Body of pancreas (tissue), 4 donors: ENCODE measurements around the gene ENTR1.

Source experiments
- POLR2A ChIP-seq, 3 donors: fragments of 450-650 bp; IDR thresholded peaks; one replicate each; pipeline ENCODE4 v1.6.1; 2016; ENCODE audit warnings: antibody characterized with exemption in 3 of 3, mild to moderate bottlenecking in 2 of 3
- TF ChIP-seq, protein P1 (sequence below), 7 experiments: fragments of 450-650 bp in 4 of 7; fragments of 200-600 bp in 3 of 7; sonication (generic) in 3 of 7; IDR thresholded peaks; one replicate each; pipeline ENCODE4 v1.5.1; 2016 to 2019; ENCODE audit warnings: antibody characterized with exemption in 7 of 7

DNA sequence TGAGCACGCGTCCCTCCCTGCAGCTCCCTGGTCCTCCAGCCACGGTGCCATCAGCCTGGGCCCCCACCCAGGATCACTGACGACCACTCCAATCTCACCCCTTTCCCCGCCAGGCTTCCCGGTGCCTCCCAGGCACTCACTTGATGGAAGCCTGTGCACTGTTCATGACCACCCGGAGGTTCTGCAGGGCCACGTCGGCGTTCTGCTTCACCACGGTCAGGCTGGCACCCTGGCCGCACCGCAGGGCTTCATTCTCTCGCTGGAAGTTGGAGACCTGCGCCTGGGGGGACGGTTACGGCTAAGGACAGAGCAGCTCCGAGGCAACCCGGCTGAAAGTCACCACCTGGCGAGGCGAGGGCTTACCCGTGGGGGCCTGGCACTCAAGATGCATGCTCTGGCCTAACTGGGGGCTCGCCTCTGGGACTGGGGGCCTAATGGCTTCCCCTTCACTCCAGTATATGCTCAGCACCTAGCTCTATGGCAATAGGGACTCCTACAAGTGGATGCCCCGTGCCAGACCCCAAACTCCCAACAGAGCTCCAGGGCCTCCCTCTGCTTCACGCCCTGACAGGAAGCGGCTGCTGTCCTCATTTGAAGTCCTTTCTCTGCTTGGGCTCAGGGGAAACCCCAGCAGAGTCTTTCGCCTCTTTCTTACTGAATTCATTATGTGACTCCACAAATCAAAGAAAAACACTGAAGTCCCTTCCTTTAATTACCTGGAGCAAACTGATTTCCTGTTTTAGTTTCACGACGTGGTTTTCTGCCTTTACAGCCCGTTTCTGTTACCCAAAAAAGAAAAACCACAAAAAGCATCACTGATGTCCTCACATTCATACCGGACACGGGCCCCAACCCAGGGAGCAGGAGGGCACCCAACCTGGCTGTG lies 6.3 kb downstream of the ENTR1 start:
- TF ChIP-seq, protein P1, sequence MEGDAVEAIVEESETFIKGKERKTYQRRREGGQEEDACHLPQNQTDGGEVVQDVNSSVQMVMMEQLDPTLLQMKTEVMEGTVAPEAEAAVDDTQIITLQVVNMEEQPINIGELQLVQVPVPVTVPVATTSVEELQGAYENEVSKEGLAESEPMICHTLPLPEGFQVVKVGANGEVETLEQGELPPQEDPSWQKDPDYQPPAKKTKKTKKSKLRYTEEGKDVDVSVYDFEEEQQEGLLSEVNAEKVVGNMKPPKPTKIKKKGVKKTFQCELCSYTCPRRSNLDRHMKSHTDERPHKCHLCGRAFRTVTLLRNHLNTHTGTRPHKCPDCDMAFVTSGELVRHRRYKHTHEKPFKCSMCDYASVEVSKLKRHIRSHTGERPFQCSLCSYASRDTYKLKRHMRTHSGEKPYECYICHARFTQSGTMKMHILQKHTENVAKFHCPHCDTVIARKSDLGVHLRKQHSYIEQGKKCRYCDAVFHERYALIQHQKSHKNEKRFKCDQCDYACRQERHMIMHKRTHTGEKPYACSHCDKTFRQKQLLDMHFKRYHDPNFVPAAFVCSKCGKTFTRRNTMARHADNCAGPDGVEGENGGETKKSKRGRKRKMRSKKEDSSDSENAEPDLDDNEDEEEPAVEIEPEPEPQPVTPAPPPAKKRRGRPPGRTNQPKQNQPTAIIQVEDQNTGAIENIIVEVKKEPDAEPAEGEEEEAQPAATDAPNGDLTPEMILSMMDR (IDR thresholded peaks at IDR 0.05): no peak
- no peak for TF ChIP-seq POLR2A (IDR thresholded peaks at IDR 0.05)
